ENCODE data around the gene YBEY.

DNA sequence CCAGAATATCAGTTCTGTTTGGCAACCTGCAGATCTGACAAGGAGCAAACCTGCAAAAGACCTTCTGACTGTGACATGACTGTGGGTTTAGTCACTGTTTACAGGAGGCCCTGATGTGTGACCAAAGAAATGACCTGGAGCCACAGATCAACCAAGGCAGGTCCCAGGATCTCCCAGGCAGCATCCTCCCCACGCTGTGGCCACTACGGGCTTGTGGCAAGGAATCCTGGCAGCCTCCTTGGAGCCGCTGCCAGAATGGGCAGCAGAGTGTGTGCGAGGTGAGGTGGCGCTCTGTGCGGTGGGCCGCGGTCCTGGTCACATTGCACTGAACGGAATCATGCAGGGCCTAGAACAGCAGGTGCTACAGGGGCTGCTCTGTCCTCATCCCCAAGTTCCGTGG is 16.7 kb upstream of the YBEY start:
- TF ChIP-seq, protein P1, sequence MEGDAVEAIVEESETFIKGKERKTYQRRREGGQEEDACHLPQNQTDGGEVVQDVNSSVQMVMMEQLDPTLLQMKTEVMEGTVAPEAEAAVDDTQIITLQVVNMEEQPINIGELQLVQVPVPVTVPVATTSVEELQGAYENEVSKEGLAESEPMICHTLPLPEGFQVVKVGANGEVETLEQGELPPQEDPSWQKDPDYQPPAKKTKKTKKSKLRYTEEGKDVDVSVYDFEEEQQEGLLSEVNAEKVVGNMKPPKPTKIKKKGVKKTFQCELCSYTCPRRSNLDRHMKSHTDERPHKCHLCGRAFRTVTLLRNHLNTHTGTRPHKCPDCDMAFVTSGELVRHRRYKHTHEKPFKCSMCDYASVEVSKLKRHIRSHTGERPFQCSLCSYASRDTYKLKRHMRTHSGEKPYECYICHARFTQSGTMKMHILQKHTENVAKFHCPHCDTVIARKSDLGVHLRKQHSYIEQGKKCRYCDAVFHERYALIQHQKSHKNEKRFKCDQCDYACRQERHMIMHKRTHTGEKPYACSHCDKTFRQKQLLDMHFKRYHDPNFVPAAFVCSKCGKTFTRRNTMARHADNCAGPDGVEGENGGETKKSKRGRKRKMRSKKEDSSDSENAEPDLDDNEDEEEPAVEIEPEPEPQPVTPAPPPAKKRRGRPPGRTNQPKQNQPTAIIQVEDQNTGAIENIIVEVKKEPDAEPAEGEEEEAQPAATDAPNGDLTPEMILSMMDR (IDR thresholded peaks at IDR 0.05), result no peak
- TF ChIP-seq POLR2A (IDR thresholded peaks at IDR 0.05), result no peak

All from sigmoid colon (tissue), 3 donors.